Activated T-helper 1 cell treated with Interleukin-2 at 50 U/mL for 16 hours (primary cell): ENCODE measurements around the gene HOMER1.
"Not testable (repeated sequence)": the region's sequence is repeated elsewhere in the genome, so short reads cannot be mapped to it uniquely, and the experiment has no call there.

Experiments
- DNase-seq: peaks from one replicate; pipeline ENCODE4 v3.0.0-alpha.2; 2020; ENCODE audit warnings: low read depth

HOMER1 gene

GRCh38 chr5:79416499-79416898, 97.4 kb downstream of the HOMER1 start:
- DNase-seq: no peak

GRCh38 chr5:79413112-79413511, 100.8 kb downstream of the HOMER1 start:
- DNase-seq: no peak

- no peak for DNase-seq
These were observed 105.9 kb downstream of the HOMER1 start for GRCh38 chr5:79408028-79408427.

- no peak for DNase-seq
These were observed 106.3 kb downstream of the HOMER1 start for GRCh38 chr5:79407591-79407990.

- no peak for DNase-seq
These were observed 112.7 kb downstream of the HOMER1 start for GRCh38 chr5:79401216-79401615.

- DNase-seq: no peak
These were observed 114.9 kb downstream of the HOMER1 start for GRCh38 chr5:79399046-79399445.

- DNase-seq: no peak
These were observed 116.9 kb downstream of the HOMER1 start for GRCh38 chr5:79397080-79397479.

GRCh38 chr5:79396265-79396664, 117.7 kb downstream of the HOMER1 start:
- no peak for DNase-seq

GRCh38 chr5:79395296-79395695, 118.6 kb downstream of the HOMER1 start:
- no peak for DNase-seq

- no peak for DNase-seq
These were observed 121.2 kb downstream of the HOMER1 start for GRCh38 chr5:79392776-79393175.

GRCh38 chr5:79386679-79387078, 127.3 kb downstream of the HOMER1 start:
- no peak for DNase-seq

GRCh38 chr5:79385126-79385525, 128.8 kb downstream of the HOMER1 start:
- DNase-seq: not testable (repeated sequence)

GRCh38 chr5:79378510-79379186, 135.3 kb downstream of the HOMER1 start:
- no peak for DNase-seq

GRCh38 chr5:79357398-79357797, 156.5 kb downstream of the HOMER1 start:
- DNase-seq: no peak

GRCh38 chr5:79349881-79350280, 164.1 kb downstream of the HOMER1 start:
- no peak for DNase-seq

GRCh38 chr5:79349047-79349446, 164.9 kb downstream of the HOMER1 start:
- DNase-seq: no peak

GRCh38 chr5:79346420-79346824, 167.5 kb downstream of the HOMER1 start:
- no peak for DNase-seq

GRCh38 chr5:79333852-79334557, 179.9 kb downstream of the HOMER1 start:
- no peak for DNase-seq

- DNase-seq: no peak
These were observed 183.9 kb downstream of the HOMER1 start for GRCh38 chr5:79330071-79330470.

GRCh38 chr5:79329453-79329852, 184.5 kb downstream of the HOMER1 start:
- no peak for DNase-seq
